Esophagus squamous epithelium (tissue), 5 donors: ENCODE results near the gene PRKN. TPM values are rescaled to one million over a fixed set of nuclear protein-coding genes. Genes with fewer than 3 reads are reported as not detected.

Experiments
- DNase-seq: peaks from one replicate; lab custom pipeline; 2025; lab: John Stamatoyannopoulos, UW
- H3K27ac ChIP-seq, 4 donors: fragments of 200-600 bp; sonication (generic); one replicate each; pipeline ENCODE4 v1.5.1; 2016 to 2019; ENCODE audit warnings: mild to moderate bottlenecking in 1 of 4
- H3K27me3 ChIP-seq, 4 donors: fragments of 200-600 bp; sonication (generic); 1 replicate in 3 of 4; 2 replicates in 1 of 4; pipeline versions ENCODE4 v1.5.1 to v1.6.0; 2017 to 2021; ENCODE audit warnings: antibody characterized with exemption in 1 of 4
- H3K36me3 ChIP-seq, 3 donors: fragments of 200-600 bp; sonication (generic); one replicate each; pipeline ENCODE4 v1.5.1; 2016 to 2019
- H3K4me1 ChIP-seq, 3 donors: fragments of 200-600 bp; sonication (generic); one replicate each; pipeline ENCODE4 v1.5.1; 2017 to 2019
- H3K4me3 ChIP-seq, 4 donors: fragments of 200-600 bp; sonication (generic); 1 replicate in 3 of 4; 2 replicates in 1 of 4; pipeline ENCODE4 v1.5.1; 2016 to 2019; ENCODE audit warnings: mild to moderate bottlenecking in 2 of 4, moderate library complexity in 1 of 4
- H3K9me3 ChIP-seq, 3 donors: fragments of 200-600 bp; sonication (generic); one replicate each; pipeline ENCODE4 v1.5.1; 2016 to 2019
- CTCF ChIP-seq, 6 experiments: fragments of 450-650 bp in 4 of 6; fragments of 200-600 bp in 2 of 6; sonication (generic) in 2 of 6; IDR thresholded peaks; one replicate each; pipeline ENCODE4 v1.5.1; 2016 to 2019; ENCODE audit warnings: antibody characterized with exemption in 6 of 6, mild to moderate bottlenecking in 4 of 6, moderate library complexity in 4 of 6
- POLR2A ChIP-seq, 4 donors: fragments of 450-650 bp; IDR thresholded peaks; one replicate each; pipeline ENCODE4 v1.6.1; 2017; ENCODE audit warnings: antibody characterized with exemption in 4 of 4, mild to moderate bottlenecking in 4 of 4, moderate library complexity in 3 of 4
- WGBS, 2 donors: methylation state at CpG; one replicate each; pipeline ENCODE4 v1.1.5; 2018; 5-methylcytosine and 5-hydroxymethylcytosine counted together
- intact Hi-C: fragments of 100-400 bp; cut with DNase I; formaldehyde crosslinking; loops from one replicate; pipeline ENCODE4 v1.15.0; 2022
- total RNA-seq, 4 donors: library from RNA; depleted of rRNA; stranded (reverse); fragments of >200 nt; gene quantifications; one replicate each; pipeline ENCODE4 v1.1.0, GENCODE V29; 2016
- donor health status: DM: yes; HTN: yes; CAD: no.

The PRKN gene
- total RNA-seq, 4 donors from 2014 or later: 0.70 to 5.5 (median 2.2) TPM

GRCh38 chr6:161434921-161435747 lies 1292.4 kb downstream of the PRKN start:
- Histone ChIP-seq H3K27ac (peak overlapping the region in 2 of 4 donors; percentile 6 to 9), H3K27me3 (no peaks in the 10 kb centered on the region), H3K9me3 (no peaks in the 10 kb centered on the region), H3K36me3 (no peaks in the 10 kb centered on the region), H3K4me3 (peak overlapping the region in 1 of 4 donors; percentile 29), H3K4me1 (peaks cover 0 to 31% (median 19%) of the 10 kb centered on the region in 3 donors)
- intact Hi-C loops: no loop called here
- whole genome bisulfite sequencing, 2 donors: 21 to 24% methylated on average over 9 of the region's 9 CpGs
- no peak for DNase-seq
- TF ChIP-seq POLR2A (IDR thresholded peaks at IDR 0.05) (no peak), CTCF (IDR thresholded peaks at IDR 0.05) (no peak)

- TF ChIP-seq POLR2A (IDR thresholded peaks at IDR 0.05) (no peak), CTCF (IDR thresholded peaks at IDR 0.05) (no peak)
- Histone ChIP-seq H3K9me3 (no peaks in the 10 kb centered on the region), H3K27me3 (no peaks in the 10 kb centered on the region), H3K4me1 (peaks cover 0 to 29% (median 19%) of the 10 kb centered on the region in 3 donors), H3K4me3 (peak overlapping the region in 1 of 4 donors; percentile 29), H3K36me3 (no peaks in the 10 kb centered on the region), H3K27ac (peak overlapping the region in 1 of 4 donors; percentile 9)
- no peak for DNase-seq
- WGBS, 2 donors: 22 to 29% methylated on average over 7 to 9 of the region's 9 CpGs
- intact Hi-C loops: no loop called here
These were observed 1293.2 kb downstream of the PRKN start for GRCh38 chr6:161434350-161434749.

GRCh38 chr6:161432546-161432945 lies 1295.0 kb downstream of the PRKN start:
- Histone ChIP-seq H3K36me3 (no peaks in the 10 kb centered on the region), H3K4me1 (peaks cover 0 to 20% (median 17%) of the 10 kb centered on the region in 3 donors), H3K4me3 (no peak overlapping the region), H3K9me3 (no peaks in the 10 kb centered on the region), H3K27me3 (no peaks in the 10 kb centered on the region), H3K27ac (no peak overlapping the region)
- no peak for DNase-seq
- 70 to 89% methylated on average over 3 of the region's 3 CpGs for WGBS, 2 donors
- TF ChIP-seq CTCF (IDR thresholded peaks at IDR 0.05) (no peak), POLR2A (IDR thresholded peaks at IDR 0.05) (no peak)
- intact Hi-C loops: no loop called here

- no peak for DNase-seq
- intact Hi-C loops: no loop called here
- Histone ChIP-seq H3K27ac (no peak overlapping the region), H3K27me3 (no peaks in the 10 kb centered on the region), H3K9me3 (no peaks in the 10 kb centered on the region), H3K4me1 (peaks cover 0 to 12% (median 11%) of the 10 kb centered on the region in 3 donors), H3K4me3 (no peak overlapping the region), H3K36me3 (no peaks in the 10 kb centered on the region)
- no peak for TF ChIP-seq POLR2A (IDR thresholded peaks at IDR 0.05)
- peak in 1 of 6 experiments; percentile 15 for TF ChIP-seq CTCF (IDR thresholded peaks at IDR 0.05)
- 96 to 100% methylated on average over 3 of the region's 3 CpGs for WGBS, 2 donors
These were observed 1297.6 kb downstream of the PRKN start for GRCh38 chr6:161429921-161430490.

GRCh38 chr6:161424421-161424820 lies 1303.1 kb downstream of the PRKN start:
- no peak overlapping the region for H3K27ac ChIP-seq
- no peaks in the 10 kb centered on the region for H3K36me3 ChIP-seq
- H3K27me3 ChIP-seq: no peaks in the 10 kb centered on the region
- DNase-seq: no peak
- no peaks in the 10 kb centered on the region for H3K9me3 ChIP-seq
- TF ChIP-seq CTCF (IDR thresholded peaks at IDR 0.05): no peak
- TF ChIP-seq POLR2A (IDR thresholded peaks at IDR 0.05): no peak
- intact Hi-C loops: no loop called here
- no peak overlapping the region for H3K4me3 ChIP-seq
- no peaks in the 10 kb centered on the region for H3K4me1 ChIP-seq
